Testis (tissue), 3 donors: Measurements from ENCODE around the gene MS4A5. TPM values are rescaled to one million over a fixed set of nuclear protein-coding genes. Genes with fewer than 3 reads are reported as not detected.
"Not testable (repeated sequence)": the region's sequence is repeated elsewhere in the genome, so short reads cannot be mapped to it uniquely, and the experiment has no call there.

Experiments
- DNase-seq: peaks from one replicate; pipeline ENCODE4 v3.0.0-alpha.2; 2019
- H3K27ac ChIP-seq, 2 donors: fragments of 200-600 bp; sonication (generic); one replicate each; pipeline ENCODE4 v1.5.1; 2019
- H3K27me3 ChIP-seq: fragments of 200-600 bp; sonication (generic); one replicate; pipeline ENCODE4 v1.5.1; 2019
- H3K36me3 ChIP-seq: fragments of 200-600 bp; sonication (generic); one replicate; pipeline ENCODE4 v1.5.1; 2017; ENCODE audit warnings: low read depth; ENCODE audit errors: missing control alignments
- H3K4me1 ChIP-seq: fragments of 200-600 bp; sonication (generic); one replicate; pipeline ENCODE4 v1.5.1; 2019
- H3K4me3 ChIP-seq, 2 donors: fragments of 200-600 bp; sonication (generic); one replicate each; pipeline ENCODE4 v1.5.1; 2017 to 2019
- H3K9me3 ChIP-seq: fragments of 200-600 bp; sonication (generic); one replicate; pipeline ENCODE4 v1.5.1; 2017
- CTCF ChIP-seq, 3 experiments: fragments of 450-650 bp in 2 of 3; fragments of 200-600 bp in 1 of 3; sonication (generic) in 1 of 3; IDR thresholded peaks; one replicate each; pipeline ENCODE4 v1.5.1; 2016 to 2019; ENCODE audit warnings: antibody characterized with exemption in 3 of 3, mild to moderate bottlenecking in 2 of 3, moderate library complexity in 1 of 3
- POLR2A ChIP-seq: fragments of 450-650 bp; IDR thresholded peaks from one replicate; pipeline ENCODE4 v1.6.1; 2017; ENCODE audit warnings: antibody characterized with exemption, mild to moderate bottlenecking, moderate library complexity
- WGBS, 2 donors: methylation state at CpG; one replicate each; pipeline ENCODE4 v1.1.5; 2018; 5-methylcytosine and 5-hydroxymethylcytosine counted together
- intact Hi-C: fragments of 100-400 bp; cut with DNase I; formaldehyde crosslinking; loops from one replicate; pipeline ENCODE4 v1.15.1; 2023; ENCODE audit warnings: low total_unique reads
- polyA plus RNA-seq: library from polyadenylated mRNA; stranded (reverse); fragments of 350-450 nt; fragmentation: Illumina TruSeq; extraction: RNeasy Lipid Tissue Mini Kit (QIAGEN cat#74804); gene quantifications from one replicate; pipeline ENCODE4 v1.2.3, GENCODE V29; 2014; ENCODE audit warnings: low read depth, low replicate concordance; ENCODE audit not compliant: insufficient read depth
- total RNA-seq, 2 donors: library from RNA; depleted of rRNA; stranded (reverse); fragments of >200 nt; gene quantifications; one replicate each; pipeline ENCODE4 v1.2.3, GENCODE V29; 2016

The MS4A5 gene
- total and polyA plus RNA-seq, 3 donors from 2014 or later = 17.9 to 71.6 (median 48.1) TPM

- no peak overlapping the region for H3K4me3 ChIP-seq
- 68 to 69% methylated on average over 2 of the region's 2 CpGs for WGBS, 2 donors
- intact Hi-C loops = no loop called here
- no peaks in the 10 kb centered on the region for H3K36me3 ChIP-seq
- H3K27ac ChIP-seq = no peak overlapping the region
- no peaks in the 10 kb centered on the region for H3K27me3 ChIP-seq
- H3K4me1 ChIP-seq = no peaks in the 10 kb centered on the region
- no peak for DNase-seq
- H3K9me3 ChIP-seq = no peaks in the 10 kb centered on the region
- TF ChIP-seq CTCF (IDR thresholded peaks at IDR 0.05) = no peak
- no peak for TF ChIP-seq POLR2A
These were observed 855 bp upstream of the MS4A5 start for GRCh38 chr11:60428517-60428916.

GRCh38 chr11:60431251-60431650 is 1.9 kb downstream of the MS4A5 start:
- H3K9me3 ChIP-seq = no peaks in the 10 kb centered on the region
- H3K4me1 ChIP-seq = no peaks in the 10 kb centered on the region
- no peak for DNase-seq
- no peak overlapping the region for H3K27ac ChIP-seq
- intact Hi-C loops = no loop called here
- H3K36me3 ChIP-seq = no peaks in the 10 kb centered on the region
- H3K4me3 ChIP-seq = no peak overlapping the region
- 74 to 83% methylated on average over 2 of the region's 2 CpGs for WGBS, 2 donors
- H3K27me3 ChIP-seq = no peaks in the 10 kb centered on the region
- no peak for TF ChIP-seq POLR2A
- no peak for TF ChIP-seq CTCF (IDR thresholded peaks at IDR 0.05)

- Histone ChIP-seq H3K9me3 (no peaks in the 10 kb centered on the region), H3K4me3 (no peak overlapping the region), H3K4me1 (no peaks in the 10 kb centered on the region), H3K36me3 (no peaks in the 10 kb centered on the region), H3K27me3 (no peaks in the 10 kb centered on the region), H3K27ac (no peak overlapping the region)
- DNase-seq = no peak
- WGBS, 2 donors = 81 to 83% methylated on average over 4 of the region's 4 CpGs
- intact Hi-C loops = no loop called here
- no peak for TF ChIP-seq POLR2A
- TF ChIP-seq CTCF (IDR thresholded peaks at IDR 0.05) = no peak
These were observed 4.0 kb downstream of the MS4A5 start for GRCh38 chr11:60433401-60433800.

GRCh38 chr11:60447070-60447469 is 17.7 kb downstream of the MS4A5 start:
- Histone ChIP-seq H3K27ac (no peak overlapping the region), H3K36me3 (no peaks in the 10 kb centered on the region), H3K9me3 (no peaks in the 10 kb centered on the region), H3K27me3 (no peaks in the 10 kb centered on the region), H3K4me3 (no peak overlapping the region), H3K4me1 (no peaks in the 10 kb centered on the region)
- TF ChIP-seq CTCF (IDR thresholded peaks at IDR 0.05) (no peak), POLR2A (no peak)
- intact Hi-C loops = no loop called here
- DNase-seq = no peak

- TF ChIP-seq CTCF (IDR thresholded peaks at IDR 0.05) (no peak), POLR2A (no peak)
- Histone ChIP-seq H3K27ac (no peak overlapping the region), H3K4me3 (no peak overlapping the region), H3K36me3 (no peaks in the 10 kb centered on the region), H3K4me1 (no peaks in the 10 kb centered on the region), H3K27me3 (no peaks in the 10 kb centered on the region), H3K9me3 (no peaks in the 10 kb centered on the region)
- no peak for DNase-seq
- intact Hi-C loops = no loop called here
These were observed 18.5 kb downstream of the MS4A5 start for GRCh38 chr11:60447846-60448245.

- intact Hi-C loops, H3K36me3 ChIP-seq, DNase-seq, H3K4me1 ChIP-seq, H3K27me3 ChIP-seq, H3K9me3 ChIP-seq, H3K27ac ChIP-seq: not testable (repeated sequence)
- H3K4me3 ChIP-seq = peak overlapping the region in 1 of 2 donors; percentile 15
- WGBS, 2 donors = 98% methylated on average over 10 of the region's 32 CpGs; no CpG with 5 or more reads in 1 of the 2 donors
These were observed 21.8 kb downstream of the MS4A5 start for GRCh38 chr11:60451185-60451584.
